Chondrocyte (in vitro differentiated cells): ENCODE measurements around the gene PCNX2. TPM values are rescaled to one million over a fixed set of nuclear protein-coding genes. Genes with fewer than 3 reads are reported as not detected.

Experiments used
- DNase-seq: peaks from one replicate; pipeline ENCODE4 v3.0.0; 2021; ENCODE audit warnings: mixed read lengths, low spot score
- H3K27ac Mint-ChIP-seq: one replicate; pipeline ENCODE4 v1.8.0; 2021; ENCODE audit warnings: mild to moderate bottlenecking, moderate library complexity, mixed read lengths; ENCODE audit not compliant: unreplicated experiment
- H3K27me3 Mint-ChIP-seq: 2 replicates; pipeline ENCODE4 v1.8.0; 2021; ENCODE audit warnings: low read depth, mixed read lengths
- H3K36me3 Mint-ChIP-seq: 2 replicates; pipeline ENCODE4 v1.8.0; 2021; ENCODE audit warnings: low read depth, mixed read lengths
- H3K4me1 Mint-ChIP-seq: 2 replicates; pipeline ENCODE4 v1.8.0; 2021; ENCODE audit warnings: low read depth, mild to moderate bottlenecking, mixed read lengths
- H3K4me3 Mint-ChIP-seq: one replicate; pipeline ENCODE4 v1.8.0; 2021; ENCODE audit warnings: mild to moderate bottlenecking, moderate library complexity, mixed read lengths; ENCODE audit not compliant: unreplicated experiment
- H3K9me3 Mint-ChIP-seq: 2 replicates; pipeline ENCODE4 v1.8.0; 2021; ENCODE audit warnings: low read depth, mixed read lengths
- CTCF ChIP-seq: fragments of 200-600 bp; sonication (generic); IDR thresholded peaks from 2 replicates; pipeline ENCODE4 v1.5.0; 2021; ENCODE audit warnings: antibody characterized with exemption, mild to moderate bottlenecking, moderate library complexity
- total RNA-seq: library from RNA; stranded (reverse); gene quantifications from 3 replicates; pipeline ENCODE4 v1.2.1, GENCODE V29; 2021

PCNX2 gene
- total RNA-seq, 1 donor from 2014 or later: 9.5 TPM

GRCh38 chr1:232982238-232982944 is 313.1 kb downstream of the PCNX2 start:
- peaks cover 4% of the 10 kb centered on the region for H3K4me1 Mint-ChIP-seq

GRCh38 chr1:232980986-232981560 is 314.5 kb downstream of the PCNX2 start:
- Mint-ChIP-seq H3K4me1 (peaks cover 4% of the 10 kb centered on the region), H3K27me3 (no peaks in the 10 kb centered on the region), H3K27ac (no peak overlapping the region), H3K4me3 (no peak overlapping the region), H3K36me3 (peaks cover 13% of the 10 kb centered on the region), H3K9me3 (no peaks in the 10 kb centered on the region)
- no peak for TF ChIP-seq CTCF
- no peak for DNase-seq

More at GRCh38 chr1:232982238-232982944, 313.1 kb downstream of the PCNX2 start:
- Mint-ChIP-seq H3K27me3 (no peaks in the 10 kb centered on the region), H3K27ac (no peak overlapping the region), H3K36me3 (peaks cover 9% of the 10 kb centered on the region), H3K9me3 (no peaks in the 10 kb centered on the region), H3K4me3 (no peak overlapping the region)
- no peak for DNase-seq
- no peak for TF ChIP-seq CTCF

- DNase-seq: no peak
- H3K27me3 Mint-ChIP-seq: no peaks in the 10 kb centered on the region
- H3K36me3 Mint-ChIP-seq: peaks cover 16% of the 10 kb centered on the region
- H3K4me3 Mint-ChIP-seq: no peak overlapping the region
- H3K9me3 Mint-ChIP-seq: no peaks in the 10 kb centered on the region
- no peak overlapping the region for H3K27ac Mint-ChIP-seq
- H3K4me1 Mint-ChIP-seq: peaks cover 4% of the 10 kb centered on the region
- TF ChIP-seq CTCF: no peak
Observed at GRCh38 chr1:232980355-232980978, 315.1 kb downstream of the PCNX2 start.

GRCh38 chr1:232979558-232979957 is 316.0 kb downstream of the PCNX2 start:
- Mint-ChIP-seq H3K27ac (no peak overlapping the region), H3K27me3 (no peaks in the 10 kb centered on the region), H3K4me3 (no peak overlapping the region), H3K4me1 (peaks cover 4% of the 10 kb centered on the region), H3K36me3 (peaks cover 16% of the 10 kb centered on the region), H3K9me3 (no peaks in the 10 kb centered on the region)
- no peak for TF ChIP-seq CTCF
- no peak for DNase-seq

- Mint-ChIP-seq H3K36me3 (peaks cover 22% of the 10 kb centered on the region), H3K27me3 (no peaks in the 10 kb centered on the region), H3K9me3 (peaks cover 7% of the 10 kb centered on the region), H3K27ac (no peak overlapping the region), H3K4me1 (peaks cover 4% of the 10 kb centered on the region), H3K4me3 (no peak overlapping the region)
- TF ChIP-seq CTCF: no peak
- no peak for DNase-seq
Observed at GRCh38 chr1:232978815-232979214, 316.7 kb downstream of the PCNX2 start.
